Measurements from ENCODE around the gene DNAJB9. TPM values are rescaled to one million over a fixed set of nuclear protein-coding genes. Genes with fewer than 3 reads are reported as not detected.

The DNAJB9 gene
- total and polyA plus RNA-seq, 4 donors = 11.4 to 40.0 (median 28.1) TPM

- Histone ChIP-seq H3K4me3 (peak overlapping the region; percentile 91), H3K9ac (ENCODE audit: insufficient read depth in 1 of 2, low read length in 2 of 2) (peak overlapping the region; percentile 58 to 87), H3K27me3 (ENCODE audit: control insufficient read depth in 3 of 3, insufficient read depth in 3 of 3, low read length in 2 of 3) (no peaks in the 10 kb centered on the region), H3K4me1 (ENCODE audit: control insufficient read depth in 5 of 5, insufficient read depth in 5 of 5, low read length in 5 of 5) (peaks cover 0 to 20% (median 2%) of the 10 kb centered on the region in 5 donors), H3K9me3 (ENCODE audit: control insufficient read depth in 4 of 4, insufficient read depth in 3 of 4, low read length in 3 of 4) (no peaks in the 10 kb centered on the region), H3K36me3 (ENCODE audit: control insufficient read depth in 4 of 4, insufficient read depth in 4 of 4, low read length in 4 of 4) (peaks cover 2 to 9% (median 5%) of the 10 kb centered on the region in 4 donors), H3K27ac (ENCODE audit: low read depth in 1 of 2, low read length in 1 of 2) (peak overlapping the region; percentile 91 to 96)
- no peak for TF ChIP-seq CTCF (IDR thresholded peaks at IDR 0.05; ENCODE audit: control extremely low read depth, extremely low read depth)
- ATAC-seq (ENCODE audit: insufficient read depth, low FRiP score) (peak; percentile 32), DNase-seq (peak; percentile 27 to 54 (median 32))
- WGBS, 2 donors = 0% methylated on average over 35 to 36 of the region's 36 CpGs
Measured at GRCh38 chr7:108570146-108570755, 577 bp downstream of the DNAJB9 start.

DNA sequence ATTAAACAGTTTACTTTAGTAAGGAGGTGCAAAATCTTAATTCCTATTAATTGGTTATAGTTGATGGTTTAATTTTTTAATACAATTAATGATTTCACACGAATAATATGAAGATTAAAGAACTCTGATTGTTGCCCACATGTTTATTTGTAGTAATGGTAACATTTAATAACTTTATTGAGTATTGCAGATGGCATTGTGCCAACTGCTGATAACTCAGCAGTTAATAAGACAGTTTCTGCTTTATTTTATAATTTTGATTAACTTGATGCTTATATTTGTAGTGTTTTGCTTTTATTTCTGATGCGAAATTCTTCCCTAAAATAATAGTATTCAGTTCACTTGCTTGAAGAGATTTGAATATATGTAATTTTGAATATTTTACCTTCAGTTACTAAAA lies 2.8 kb downstream of the DNAJB9 start:
- peaks cover 0 to 10% (median 2%) of the 10 kb centered on the region in 4 donors for H3K36me3 ChIP-seq (ENCODE audit: control insufficient read depth in 4 of 4, insufficient read depth in 4 of 4, low read length in 4 of 4)
- WGBS, 2 donors = 93 to 99% methylated on average over 2 of the region's 2 CpGs
- H3K4me3 ChIP-seq = no peak overlapping the region
- ATAC-seq (ENCODE audit: insufficient read depth, low FRiP score) = no peak
- no peak overlapping the region for H3K27ac ChIP-seq (ENCODE audit: low read depth in 1 of 2, low read length in 1 of 2)
- no peak overlapping the region for H3K9ac ChIP-seq (ENCODE audit: insufficient read depth in 1 of 2, low read length in 2 of 2)
- H3K4me1 ChIP-seq (ENCODE audit: control insufficient read depth in 5 of 5, insufficient read depth in 5 of 5, low read length in 5 of 5) = peaks cover 0 to 17% (median 2%) of the 10 kb centered on the region in 5 donors
- H3K27me3 ChIP-seq (ENCODE audit: control insufficient read depth in 3 of 3, insufficient read depth in 3 of 3, low read length in 2 of 3) = no peaks in the 10 kb centered on the region
- TF ChIP-seq CTCF (IDR thresholded peaks at IDR 0.05; ENCODE audit: control extremely low read depth, extremely low read depth) = no peak
- no peak for DNase-seq
- H3K9me3 ChIP-seq (ENCODE audit: control insufficient read depth in 4 of 4, insufficient read depth in 3 of 4, low read length in 3 of 4) = no peaks in the 10 kb centered on the region

GRCh38 chr7:108575156-108575555 lies 5.5 kb downstream of the DNAJB9 start:
- ATAC-seq (ENCODE audit: insufficient read depth, low FRiP score) = no peak
- WGBS, 2 donors = 92 to 95% methylated on average over 2 of the region's 2 CpGs
- H3K27ac ChIP-seq (ENCODE audit: low read depth in 1 of 2, low read length in 1 of 2) = no peak overlapping the region

More at GRCh38 chr7:108575156-108575555, 5.5 kb downstream of the DNAJB9 start:
- Histone ChIP-seq H3K9ac (ENCODE audit: insufficient read depth in 1 of 2, low read length in 2 of 2) (no peak overlapping the region), H3K4me3 (no peak overlapping the region), H3K27me3 (ENCODE audit: control insufficient read depth in 3 of 3, insufficient read depth in 3 of 3, low read length in 2 of 3) (no peaks in the 10 kb centered on the region), H3K36me3 (ENCODE audit: control insufficient read depth in 4 of 4, insufficient read depth in 4 of 4, low read length in 4 of 4) (peaks cover 0 to 17% (median 6%) of the 10 kb centered on the region in 4 donors), H3K9me3 (ENCODE audit: control insufficient read depth in 4 of 4, insufficient read depth in 3 of 4, low read length in 3 of 4) (peaks cover 0 to 9% (median 2%) of the 10 kb centered on the region in 4 donors), H3K4me1 (ENCODE audit: control insufficient read depth in 5 of 5, insufficient read depth in 5 of 5, low read length in 5 of 5) (peaks cover 0 to 13% (median 0%) of the 10 kb centered on the region in 5 donors)
- TF ChIP-seq CTCF (IDR thresholded peaks at IDR 0.05; ENCODE audit: control extremely low read depth, extremely low read depth) = no peak
- no peak for DNase-seq
